Right cardiac atrium (tissue), 5 donors: ENCODE measurements around the gene GRM1. TPM values are rescaled to one million over a fixed set of nuclear protein-coding genes. Genes with fewer than 3 reads are reported as not detected.
"Not testable (repeated sequence)": the region's sequence is repeated elsewhere in the genome, so short reads cannot be mapped to it uniquely, and the experiment has no call there.

Experiments used
- ATAC-seq, 2 donors: fragments of 200-7000 bp; cut with Tn5 transposase; one replicate each; pipeline versions ENCODE4 v1.8.0 to v1.9.1; 2020; ENCODE audit warnings: moderate library complexity in 2 of 2, mild to moderate bottlenecking in 1 of 2
- DNase-seq, 3 donors: peaks; one replicate each; pipeline ENCODE4 v3.0.0-alpha.2; 2020
- H3K27ac ChIP-seq: one replicate; pipeline ENCODE4 v1.5.1; 2013; ENCODE audit warnings: mild to moderate bottlenecking, low read length, control low read depth, moderate library complexity
- H3K27me3 ChIP-seq: one replicate; pipeline ENCODE4 v1.6.1; 2013; ENCODE audit not compliant: control insufficient read depth, insufficient read depth
- H3K4me1 ChIP-seq: one replicate; pipeline ENCODE4 v1.6.1; 2013; ENCODE audit warnings: low read length; ENCODE audit not compliant: control insufficient read depth, insufficient read depth
- H3K4me3 ChIP-seq: one replicate; pipeline ENCODE4 v1.5.1; 2013; ENCODE audit warnings: low read length, control low read depth
- H3K9me3 ChIP-seq: one replicate; pipeline ENCODE4 v1.6.1; 2013; ENCODE audit warnings: low read length; ENCODE audit not compliant: control insufficient read depth
- WGBS: extraction: QIAGEN DNeasy Blood & Tissue Kit; methylation state at CpG from one replicate; pipeline ENCODE4 v1.1.7; 2013; 5-methylcytosine and 5-hydroxymethylcytosine counted together
- intact Hi-C, 4 donors: fragments of 100-400 bp; cut with DNase I; formaldehyde crosslinking; loops; one replicate each; pipeline versions ENCODE4 v1.11.0 to v1.14.0; 2022 to 2023
- polyA plus RNA-seq: library from polyadenylated mRNA; stranded (reverse); fragments of 200-250 nt; gene quantifications from one replicate; pipeline ENCODE4 v1.2.3, GENCODE V29; 2013
- total RNA-seq, 4 donors: library from RNA; stranded (reverse); fragmentation: NEBNext Ultra II Directional; extraction: Animal tissue kit (Norgen Biotek cat#: 25700); gene quantifications; one replicate each; pipeline ENCODE4 v1.2.1, GENCODE V29; 2021
- donor health status: healthy with polysubstance abuse.
- donor health status: DM: no; HTN: yes; CAD: no.
- donor health status: DM: no; HTN: no; CAD: no.
- donor health status: DM: no; HTN: yes; CAD: no; lungs with severe emphysema.
- donor health status: DM: yes; HTN: yes; CAD: no.

Gene GRM1
- total and polyA plus RNA-seq, 5 donors = 0.02 to 0.89 (median 0.29) TPM

- ATAC-seq, intact Hi-C loops, H3K27ac ChIP-seq, H3K9me3 ChIP-seq, DNase-seq, H3K27me3 ChIP-seq, H3K4me3 ChIP-seq, H3K4me1 ChIP-seq: not testable (repeated sequence)
- WGBS = 81% methylated on average over 5 of the region's 5 CpGs
Observed at GRCh38 chr6:146243646-146244045, 214.8 kb downstream of the GRM1 start.

GRCh38 chr6:146244630-146245143, 215.8 kb downstream of the GRM1 start:
- DNase-seq = no peak
- WGBS = 82% methylated on average over 5 of the region's 5 CpGs
- ATAC-seq = no peak

GRCh38 chr6:146246028-146246427, 217.2 kb downstream of the GRM1 start:
- H3K27me3 ChIP-seq = no peaks in the 10 kb centered on the region
- no peak overlapping the region for H3K27ac ChIP-seq
- DNase-seq = no peak
- no peaks in the 10 kb centered on the region for H3K9me3 ChIP-seq
- H3K4me3 ChIP-seq = no peak overlapping the region
- intact Hi-C loops = no loop called here
- WGBS = 46% methylated on average over 1 of the region's 1 CpG
- ATAC-seq = no peak
- H3K4me1 ChIP-seq = no peaks in the 10 kb centered on the region

More at GRCh38 chr6:146244630-146245143, 215.8 kb downstream of the GRM1 start:
- Histone ChIP-seq H3K27ac (no peak overlapping the region), H3K27me3 (no peaks in the 10 kb centered on the region), H3K4me3 (no peak overlapping the region), H3K4me1 (no peaks in the 10 kb centered on the region), H3K9me3 (no peaks in the 10 kb centered on the region)
- intact Hi-C loops = no loop called here

DNA sequence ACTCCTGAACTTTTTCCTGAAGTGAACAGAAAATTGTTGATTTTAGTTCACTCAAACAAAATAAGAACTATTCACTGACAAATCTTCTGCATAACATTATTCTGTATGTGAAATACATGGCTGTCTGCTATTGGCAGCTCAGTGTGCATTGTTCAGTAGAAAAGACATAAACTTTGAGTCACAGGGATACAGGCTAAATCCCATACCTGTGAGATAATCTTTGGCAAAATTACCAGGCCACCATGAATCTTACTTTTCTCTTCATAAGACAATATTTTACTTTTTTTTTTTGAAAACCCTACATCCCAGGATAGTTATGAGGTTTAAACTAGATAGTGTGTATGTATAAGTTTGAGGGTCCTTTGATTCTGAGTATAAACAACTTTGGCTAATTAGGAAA, 224.8 kb downstream of the GRM1 start:
- no peak overlapping the region for H3K4me3 ChIP-seq
- no peak overlapping the region for H3K27ac ChIP-seq
- DNase-seq = no peak
- H3K4me1 ChIP-seq = no peaks in the 10 kb centered on the region
- no peaks in the 10 kb centered on the region for H3K9me3 ChIP-seq
- no peaks in the 10 kb centered on the region for H3K27me3 ChIP-seq
- no peak for ATAC-seq
- intact Hi-C loops = no loop called here

DNA sequence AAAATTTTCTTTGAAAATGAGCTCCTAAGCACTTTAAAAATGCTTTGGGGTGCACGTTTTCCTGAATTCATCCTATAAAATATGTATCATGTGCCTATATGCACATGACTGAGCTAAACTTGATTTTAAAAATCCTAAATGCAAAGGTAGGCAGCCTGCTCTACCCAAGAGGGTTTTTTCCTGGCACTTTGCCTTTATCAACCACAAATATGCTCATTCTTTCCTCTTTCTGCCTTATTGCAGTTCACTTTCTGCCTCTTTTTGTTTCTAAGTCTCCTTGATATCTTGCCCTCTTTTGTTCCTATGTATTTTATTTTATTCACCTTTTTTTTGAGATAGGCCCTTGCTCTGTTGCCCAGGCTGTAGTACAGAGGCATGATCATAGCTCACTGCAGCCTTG, 229.3 kb downstream of the GRM1 start:
- Histone ChIP-seq H3K27me3 (no peaks in the 10 kb centered on the region), H3K4me3 (no peak overlapping the region), H3K27ac (no peak overlapping the region), H3K4me1 (no peaks in the 10 kb centered on the region), H3K9me3 (no peaks in the 10 kb centered on the region)
- ATAC-seq (no peak), DNase-seq (no peak)
- 56% methylated on average over 1 of the region's 1 CpG for WGBS
- intact Hi-C loops = no loop called here

GRCh38 chr6:146260886-146261285, 232.0 kb downstream of the GRM1 start:
- Histone ChIP-seq H3K27me3 (no peaks in the 10 kb centered on the region), H3K27ac (no peak overlapping the region), H3K4me3 (no peak overlapping the region), H3K4me1 (no peaks in the 10 kb centered on the region), H3K9me3 (no peaks in the 10 kb centered on the region)
- DNase-seq = no peak
- WGBS = 69% methylated on average over 4 of the region's 4 CpGs
- no peak for ATAC-seq
- intact Hi-C loops = no loop called here

DNA sequence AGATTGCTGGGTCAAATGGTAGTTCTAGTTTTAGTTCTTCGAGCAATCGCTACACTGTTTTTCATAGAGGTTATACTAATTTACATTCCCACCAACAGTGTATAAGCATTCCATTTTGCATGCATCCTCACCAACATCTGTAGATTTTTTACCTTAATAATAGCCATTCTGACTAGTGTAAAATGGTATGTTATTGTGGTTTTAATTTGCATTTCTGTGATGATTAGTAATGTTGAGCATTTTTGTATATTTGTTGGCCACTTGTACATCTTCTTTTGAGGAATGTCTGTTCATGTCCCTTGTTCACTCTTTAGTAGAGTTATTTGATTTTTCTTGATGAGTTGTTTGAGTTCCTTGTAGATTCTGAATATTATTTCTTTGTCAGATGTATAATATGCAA, 236.2 kb downstream of the GRM1 start:
- Histone ChIP-seq H3K27ac (no peak overlapping the region), H3K27me3 (no peaks in the 10 kb centered on the region), H3K4me1 (no peaks in the 10 kb centered on the region)

GRCh38 chr6:146267447-146267846, 238.6 kb downstream of the GRM1 start:
- intact Hi-C loops = no loop called here
- H3K4me1 ChIP-seq = no peaks in the 10 kb centered on the region
- H3K27me3 ChIP-seq = no peaks in the 10 kb centered on the region
- no peak overlapping the region for H3K4me3 ChIP-seq
- DNase-seq (no peak), ATAC-seq (no peak)
- no peak overlapping the region for H3K27ac ChIP-seq
- WGBS = 93% methylated on average over 18 of the region's 18 CpGs
- no peaks in the 10 kb centered on the region for H3K9me3 ChIP-seq

More for the DNA sequence above, 236.2 kb downstream of the GRM1 start:
- intact Hi-C loops = no loop called here
- DNase-seq = no peak
- Histone ChIP-seq H3K9me3 (no peaks in the 10 kb centered on the region), H3K4me3 (no peak overlapping the region)
- whole genome bisulfite sequencing = over 99% methylated on average over 2 of the region's 2 CpGs
- ATAC-seq = no peak

- intact Hi-C loops = no loop called here
- no peaks in the 10 kb centered on the region for H3K9me3 ChIP-seq
- WGBS = 70% methylated on average over 1 of the region's 1 CpG
Observed at GRCh38 chr6:146267946-146268345, 239.1 kb downstream of the GRM1 start.

GRCh38 chr6:146269482-146269881, 240.6 kb downstream of the GRM1 start:
- Histone ChIP-seq H3K27me3 (no peaks in the 10 kb centered on the region), H3K9me3 (no peaks in the 10 kb centered on the region), H3K4me1 (no peaks in the 10 kb centered on the region), H3K4me3 (no peak overlapping the region), H3K27ac (no peak overlapping the region)
- intact Hi-C loops = no loop called here
- ATAC-seq (no peak), DNase-seq (no peak)

More at GRCh38 chr6:146267946-146268345, 239.1 kb downstream of the GRM1 start:
- ATAC-seq (no peak), DNase-seq (no peak)
- no peak overlapping the region for H3K4me3 ChIP-seq
- no peak overlapping the region for H3K27ac ChIP-seq
- H3K27me3 ChIP-seq = no peaks in the 10 kb centered on the region
- no peaks in the 10 kb centered on the region for H3K4me1 ChIP-seq

DNA sequence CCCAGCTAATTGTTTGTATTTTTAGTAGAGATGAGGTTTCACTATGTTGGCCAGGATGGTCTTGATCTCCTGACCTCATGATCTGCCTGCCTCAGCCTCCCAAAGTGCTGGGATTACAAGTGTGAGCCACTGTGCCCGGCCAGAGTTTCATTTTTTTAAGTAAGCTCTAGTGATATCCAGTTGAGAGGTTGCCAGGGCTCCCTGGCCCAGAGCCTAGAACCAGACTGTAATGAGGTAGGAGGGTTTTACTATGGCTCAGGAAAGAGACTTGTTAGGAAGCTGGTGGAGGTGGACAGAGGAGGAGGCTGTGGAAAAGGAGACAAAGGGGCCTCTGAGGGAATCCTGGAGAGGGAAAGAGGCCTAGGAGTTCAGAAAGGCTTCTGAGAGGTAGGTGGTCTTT, 242.3 kb downstream of the GRM1 start:
- DNase-seq (peak; percentile 65 to 88 (median 86)), ATAC-seq (peak; percentile 52 to 67)
- 18% methylated on average over 1 of the region's 1 CpG for WGBS
- H3K27me3 ChIP-seq, H3K27ac ChIP-seq, H3K4me1 ChIP-seq, intact Hi-C loops, H3K9me3 ChIP-seq, H3K4me3 ChIP-seq: not testable (repeated sequence)

DNA sequence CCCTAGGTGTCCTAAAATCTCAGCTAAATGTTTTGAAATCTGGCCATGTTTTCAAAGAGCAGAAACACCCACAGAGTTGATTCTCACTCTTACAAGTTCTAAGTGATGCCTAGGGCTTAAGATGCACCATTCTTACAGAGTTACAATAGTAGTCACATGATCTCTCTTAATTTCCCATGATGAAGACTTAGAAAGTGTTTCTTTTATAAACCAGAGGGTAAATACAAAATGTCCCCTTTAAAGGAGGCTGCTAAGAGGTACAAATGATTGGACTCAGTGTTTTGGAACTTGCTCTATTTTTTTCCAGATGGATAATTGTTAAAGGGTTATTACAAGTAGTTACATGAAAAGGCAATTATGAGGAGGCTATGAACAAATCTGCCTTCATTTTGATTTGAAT, 244.6 kb downstream of the GRM1 start:
- no peak for DNase-seq
- Histone ChIP-seq H3K9me3 (no peaks in the 10 kb centered on the region), H3K27ac (no peak overlapping the region), H3K4me3 (no peak overlapping the region), H3K4me1 (no peaks in the 10 kb centered on the region), H3K27me3 (no peaks in the 10 kb centered on the region)
- intact Hi-C loops = no loop called here
- ATAC-seq = no peak
